Measurements from ENCODE around the gene CACNA2D3.

Gene CACNA2D3

GRCh38 chr3:54647721-54648120 is 525.4 kb downstream of the CACNA2D3 start:
- H3K79me2 ChIP-seq (ENCODE audit: insufficient read depth, low read length), result no peaks in the 10 kb centered on the region
- H3K36me3 ChIP-seq (ENCODE audit: low read length), result no peaks in the 10 kb centered on the region
- no peak overlapping the region for H3K4me3 ChIP-seq (ENCODE audit: insufficient read depth, low read length, poor library complexity, severe bottlenecking)
- H3K9me3 ChIP-seq (ENCODE audit: insufficient read depth, low read length), result no peaks in the 10 kb centered on the region
- no peak overlapping the region for H3K4me2 ChIP-seq (ENCODE audit: low read depth, low read length, poor library complexity, severe bottlenecking)
- no peak overlapping the region for H3K9ac ChIP-seq (ENCODE audit: low read length)
- H3K9me2 ChIP-seq (replicated peaks; ENCODE audit: insufficient read depth, low read length), result no peaks in the 10 kb centered on the region
- no peak overlapping the region for H3K27ac ChIP-seq (ENCODE audit: low read depth, low read length)
- no peaks in the 10 kb centered on the region for H4K20me1 ChIP-seq (ENCODE audit: low read depth, low read length)
- no peaks in the 10 kb centered on the region for H3F3A ChIP-seq (ENCODE audit: insufficient read depth)
- H2AFZ ChIP-seq (ENCODE audit: low read depth, low read length, severe bottlenecking), result no peak overlapping the region
- H3K27me3 ChIP-seq (ENCODE audit: low read length), result no peaks in the 10 kb centered on the region
- no peak for TF ChIP-seq EZH2phosphoT487 (conservative IDR thresholded peaks at IDR 0.05; ENCODE audit: low read length)
- TF ChIP-seq CTCF (IDR thresholded peaks at IDR 0.05; ENCODE audit: insufficient read depth, low read length, poor library complexity, severe bottlenecking), result no peak

- Histone ChIP-seq H3K36me3 (ENCODE audit: low read length) (no peaks in the 10 kb centered on the region), H3K9ac (ENCODE audit: low read length) (no peak overlapping the region), H2AFZ (ENCODE audit: low read depth, low read length, severe bottlenecking) (no peak overlapping the region), H3K4me2 (ENCODE audit: low read depth, low read length, poor library complexity, severe bottlenecking) (no peak overlapping the region), H3K27me3 (ENCODE audit: low read length) (no peaks in the 10 kb centered on the region), H4K20me1 (ENCODE audit: low read depth, low read length) (no peaks in the 10 kb centered on the region), H3K9me3 (ENCODE audit: insufficient read depth, low read length) (no peaks in the 10 kb centered on the region), H3K27ac (ENCODE audit: low read depth, low read length) (no peak overlapping the region), H3K4me3 (ENCODE audit: insufficient read depth, low read length, poor library complexity, severe bottlenecking) (no peak overlapping the region), H3F3A (ENCODE audit: insufficient read depth) (no peaks in the 10 kb centered on the region), H3K79me2 (ENCODE audit: insufficient read depth, low read length) (no peaks in the 10 kb centered on the region), H3K9me2 (replicated peaks; ENCODE audit: insufficient read depth, low read length) (no peaks in the 10 kb centered on the region)
- no peak for TF ChIP-seq EZH2phosphoT487 (conservative IDR thresholded peaks at IDR 0.05; ENCODE audit: low read length)
- no peak for TF ChIP-seq CTCF (IDR thresholded peaks at IDR 0.05; ENCODE audit: insufficient read depth, low read length, poor library complexity, severe bottlenecking)
Measured at GRCh38 chr3:54649551-54649950, 527.2 kb downstream of the CACNA2D3 start.

GRCh38 chr3:54653456-54654195 is 531.3 kb downstream of the CACNA2D3 start:
- no peak overlapping the region for H2AFZ ChIP-seq (ENCODE audit: low read depth, low read length, severe bottlenecking)
- H3K4me3 ChIP-seq (ENCODE audit: insufficient read depth, low read length, poor library complexity, severe bottlenecking), result no peak overlapping the region
- H3K27ac ChIP-seq (ENCODE audit: low read depth, low read length), result no peak overlapping the region
- TF ChIP-seq CTCF (IDR thresholded peaks at IDR 0.05; ENCODE audit: insufficient read depth, low read length, poor library complexity, severe bottlenecking) (no peak), EZH2phosphoT487 (conservative IDR thresholded peaks at IDR 0.05; ENCODE audit: low read length) (no peak)
- H3F3A ChIP-seq (ENCODE audit: insufficient read depth), result no peaks in the 10 kb centered on the region
- no peaks in the 10 kb centered on the region for H4K20me1 ChIP-seq (ENCODE audit: low read depth, low read length)
- no peak overlapping the region for H3K4me2 ChIP-seq (ENCODE audit: low read depth, low read length, poor library complexity, severe bottlenecking)
- H3K36me3 ChIP-seq (ENCODE audit: low read length), result no peaks in the 10 kb centered on the region
- H3K9ac ChIP-seq (ENCODE audit: low read length), result no peak overlapping the region
- H3K27me3 ChIP-seq (ENCODE audit: low read length), result no peaks in the 10 kb centered on the region
- H3K9me3 ChIP-seq (ENCODE audit: insufficient read depth, low read length), result no peaks in the 10 kb centered on the region
- H3K9me2 ChIP-seq (replicated peaks; ENCODE audit: insufficient read depth, low read length), result no peaks in the 10 kb centered on the region
- H3K79me2 ChIP-seq (ENCODE audit: insufficient read depth, low read length), result no peaks in the 10 kb centered on the region

All from SU-DHL-6 (cell line).